WERI-Rb-1 (cell line): ENCODE data around the gene LPAR3.
A peak's percentile ranks its signal among the peaks of the same experiment; 100 is the strongest.

Source experiments
- DNase-seq: peaks from one replicate; pipeline ENCODE4 v3.0.0-alpha.2; 2020
- H3K27ac ChIP-seq: fragments of 250-450 bp; sonication (Bioruptor Pico); 2 replicates; pipeline ENCODE4 v1.5.1; 2020; ENCODE audit warnings: mild to moderate bottlenecking, moderate library complexity
- H3K27me3 ChIP-seq: fragments of 250-450 bp; sonication (Bioruptor Pico); 2 replicates; pipeline ENCODE4 v1.5.1; 2021; ENCODE audit warnings: mild to moderate bottlenecking, low read depth, moderate library complexity; ENCODE audit not compliant: insufficient read depth, severe bottlenecking
- H3K36me3 ChIP-seq: fragments of 250-450 bp; sonication (Bioruptor Pico); 2 replicates; pipeline ENCODE4 v1.5.1; 2020; ENCODE audit warnings: mild to moderate bottlenecking, moderate library complexity
- H3K4me3 ChIP-seq: 2 replicates; pipeline ENCODE4 v1.5.1; 2011; ENCODE audit warnings: low read depth, mild to moderate bottlenecking, control low read depth, low read length
- H3K9me3 ChIP-seq: fragments of 250-450 bp; sonication (Bioruptor Pico); 2 replicates; pipeline ENCODE4 v1.5.1; 2021; ENCODE audit warnings: mild to moderate bottlenecking, moderate library complexity; ENCODE audit not compliant: severe bottlenecking
- CTCF ChIP-seq: IDR thresholded peaks from 2 replicates; pipeline ENCODE4 v1.5.1; 2011; ENCODE audit warnings: low read depth, mild to moderate bottlenecking, control low read depth, inconsistent platforms, low read length

LPAR3 gene

GRCh38 chr1:84936116-84936810 lies 43.3 kb upstream of the LPAR3 start:
- no peaks in the 10 kb centered on the region for H3K27me3 ChIP-seq
- peak; percentile 72 for TF ChIP-seq CTCF
- H3K4me3 ChIP-seq = no peak overlapping the region
- H3K9me3 ChIP-seq = no peaks in the 10 kb centered on the region
- H3K27ac ChIP-seq = no peak overlapping the region
- peak; percentile 21 for DNase-seq
- no peaks in the 10 kb centered on the region for H3K36me3 ChIP-seq

GRCh38 chr1:84933011-84933611 lies 40.1 kb upstream of the LPAR3 start:
- Histone ChIP-seq H3K9me3 (no peaks in the 10 kb centered on the region), H3K36me3 (no peaks in the 10 kb centered on the region), H3K27me3 (no peaks in the 10 kb centered on the region), H3K27ac (no peak overlapping the region), H3K4me3 (no peak overlapping the region)
- no peak for TF ChIP-seq CTCF
- no peak for DNase-seq

- no peak for DNase-seq
- TF ChIP-seq CTCF = no peak
- Histone ChIP-seq H3K36me3 (no peaks in the 10 kb centered on the region), H3K27me3 (no peaks in the 10 kb centered on the region), H3K9me3 (no peaks in the 10 kb centered on the region), H3K27ac (no peak overlapping the region), H3K4me3 (no peak overlapping the region)
Observed at GRCh38 chr1:84930831-84931230, 37.8 kb upstream of the LPAR3 start.

- Histone ChIP-seq H3K36me3 (no peaks in the 10 kb centered on the region), H3K9me3 (no peaks in the 10 kb centered on the region), H3K27ac (no peak overlapping the region), H3K27me3 (no peaks in the 10 kb centered on the region), H3K4me3 (no peak overlapping the region)
- no peak for TF ChIP-seq CTCF
- no peak for DNase-seq
Observed at GRCh38 chr1:84930329-84930728, 37.3 kb upstream of the LPAR3 start.

- Histone ChIP-seq H3K4me3 (no peak overlapping the region), H3K9me3 (no peaks in the 10 kb centered on the region), H3K27ac (no peak overlapping the region), H3K36me3 (no peaks in the 10 kb centered on the region), H3K27me3 (no peaks in the 10 kb centered on the region)
- no peak for DNase-seq
- TF ChIP-seq CTCF = no peak
Observed at GRCh38 chr1:84929581-84929980, 36.6 kb upstream of the LPAR3 start.

- TF ChIP-seq CTCF = no peak
- Histone ChIP-seq H3K27ac (no peak overlapping the region), H3K9me3 (no peaks in the 10 kb centered on the region), H3K4me3 (no peak overlapping the region), H3K27me3 (no peaks in the 10 kb centered on the region), H3K36me3 (no peaks in the 10 kb centered on the region)
- DNase-seq = no peak
Observed at GRCh38 chr1:84928979-84929378, 36.0 kb upstream of the LPAR3 start.
